Endothelial cell of umbilical vein (primary cell): ENCODE results near the gene MYLK.

Source experiments
- EZH2 ChIP-seq: IDR thresholded peaks from 2 replicates; pipeline ENCODE4 v1.6.1; 2012; ENCODE audit warnings: borderline replicate concordance, low read depth, mild to moderate bottlenecking, moderate library complexity, low read length, inconsistent platforms; ENCODE audit not compliant: severe bottlenecking
- FOS ChIP-seq: IDR thresholded peaks from 2 replicates; pipeline ENCODE4 v1.6.1; 2011; ENCODE audit warnings: mild to moderate bottlenecking, low read length, moderate library complexity, borderline replicate concordance; ENCODE audit not compliant: insufficient read depth
- GATA2 ChIP-seq: IDR thresholded peaks from 2 replicates; pipeline ENCODE4 v1.7.0; 2011; ENCODE audit warnings: low read depth, mild to moderate bottlenecking, moderate library complexity, mixed read lengths, low read length; ENCODE audit not compliant: insufficient read length, insufficient read depth
- POLR2A ChIP-seq: IDR thresholded peaks from 2 replicates; pipeline ENCODE4 v1.6.1; 2012; ENCODE audit warnings: low read depth, mild to moderate bottlenecking, control low read depth, low read length
- POLR2AphosphoS5 ChIP-seq: IDR thresholded peaks from 2 replicates; pipeline ENCODE4 v1.6.1; 2012; ENCODE audit warnings: low read depth, mild to moderate bottlenecking, control low read depth, low read length, moderate library complexity; ENCODE audit not compliant: insufficient read depth
- TF ChIP-seq, protein P1 (sequence below), 2 donors: IDR thresholded peaks; 1 replicate in 1 of 2; 2 replicates in 1 of 2; pipeline ENCODE4 v1.5.1; 2011; ENCODE audit warnings: low read length in 2 of 2, mild to moderate bottlenecking in 2 of 2, moderate library complexity in 2 of 2, control low read depth in 1 of 2, inconsistent platforms in 1 of 2, low read depth in 1 of 2; ENCODE audit not compliant: insufficient read depth in 1 of 2; ENCODE audit errors: extremely low read depth in 1 of 2
- TF ChIP-seq, protein P2 (sequence below): IDR thresholded peaks from 2 replicates; pipeline ENCODE4 v1.6.1; 2011; ENCODE audit not compliant: insufficient read depth, insufficient read length

DNA sequence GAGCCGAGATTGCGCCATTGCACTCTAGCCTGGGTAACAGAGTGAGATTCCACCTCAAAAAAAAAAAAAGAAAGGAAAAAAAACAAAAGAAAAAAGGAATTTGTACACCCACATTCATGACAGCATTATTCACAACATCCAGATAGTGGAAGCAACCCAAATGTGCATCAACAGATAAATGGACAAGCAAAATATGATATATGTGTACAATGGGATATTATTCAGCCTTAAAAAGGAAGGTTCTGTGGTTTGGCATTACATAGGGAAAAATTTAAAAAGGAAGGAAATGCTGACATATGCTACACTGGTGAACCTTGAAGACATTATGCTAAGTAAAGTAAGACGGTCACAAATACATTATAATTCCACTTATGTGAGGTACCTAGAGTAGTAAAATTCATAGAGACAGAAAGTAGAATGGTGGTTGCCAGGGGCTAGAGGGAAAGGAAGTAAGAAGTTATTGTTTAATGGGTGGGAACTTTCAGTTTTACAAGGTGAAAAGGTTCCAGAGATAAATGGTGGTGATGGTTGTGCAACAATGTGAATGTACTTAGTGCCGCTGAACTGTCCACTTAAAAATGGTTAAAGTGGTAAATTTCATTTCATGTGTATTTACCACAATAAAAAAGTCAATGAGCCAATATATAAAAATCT is 118.5 kb downstream of the MYLK start:
- TF ChIP-seq, protein P1, sequence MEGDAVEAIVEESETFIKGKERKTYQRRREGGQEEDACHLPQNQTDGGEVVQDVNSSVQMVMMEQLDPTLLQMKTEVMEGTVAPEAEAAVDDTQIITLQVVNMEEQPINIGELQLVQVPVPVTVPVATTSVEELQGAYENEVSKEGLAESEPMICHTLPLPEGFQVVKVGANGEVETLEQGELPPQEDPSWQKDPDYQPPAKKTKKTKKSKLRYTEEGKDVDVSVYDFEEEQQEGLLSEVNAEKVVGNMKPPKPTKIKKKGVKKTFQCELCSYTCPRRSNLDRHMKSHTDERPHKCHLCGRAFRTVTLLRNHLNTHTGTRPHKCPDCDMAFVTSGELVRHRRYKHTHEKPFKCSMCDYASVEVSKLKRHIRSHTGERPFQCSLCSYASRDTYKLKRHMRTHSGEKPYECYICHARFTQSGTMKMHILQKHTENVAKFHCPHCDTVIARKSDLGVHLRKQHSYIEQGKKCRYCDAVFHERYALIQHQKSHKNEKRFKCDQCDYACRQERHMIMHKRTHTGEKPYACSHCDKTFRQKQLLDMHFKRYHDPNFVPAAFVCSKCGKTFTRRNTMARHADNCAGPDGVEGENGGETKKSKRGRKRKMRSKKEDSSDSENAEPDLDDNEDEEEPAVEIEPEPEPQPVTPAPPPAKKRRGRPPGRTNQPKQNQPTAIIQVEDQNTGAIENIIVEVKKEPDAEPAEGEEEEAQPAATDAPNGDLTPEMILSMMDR (IDR thresholded peaks at IDR 0.05; ENCODE audit: extremely low read depth in 1 of 2, insufficient read depth in 1 of 2, low read depth in 1 of 2, low read length in 2 of 2), result no peak
- no peak for TF ChIP-seq POLR2A
- TF ChIP-seq, protein P2, sequence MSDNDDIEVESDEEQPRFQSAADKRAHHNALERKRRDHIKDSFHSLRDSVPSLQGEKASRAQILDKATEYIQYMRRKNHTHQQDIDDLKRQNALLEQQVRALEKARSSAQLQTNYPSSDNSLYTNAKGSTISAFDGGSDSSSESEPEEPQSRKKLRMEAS, result no peak
- TF ChIP-seq POLR2AphosphoS5, result no peak
- TF ChIP-seq EZH2, result no peak
- no peak for TF ChIP-seq FOS
- TF ChIP-seq GATA2, result no peak
